ENCODE data around the gene RPL3. TPM values are rescaled to one million over a fixed set of nuclear protein-coding genes. Genes with fewer than 3 reads are reported as not detected.
A peak's percentile ranks its signal among the peaks of the same experiment; 100 is the strongest.
"Not testable (repeated sequence)": the region's sequence is repeated elsewhere in the genome, so short reads cannot be mapped to it uniquely, and the experiment has no call there.

The RPL3 gene
- total RNA-seq, 1 donor from 2014 or later, result 1,634 TPM

- H3K4me3 ChIP-seq (ENCODE audit: low read depth, low read length), result no peak overlapping the region
- TF ChIP-seq, protein P1, sequence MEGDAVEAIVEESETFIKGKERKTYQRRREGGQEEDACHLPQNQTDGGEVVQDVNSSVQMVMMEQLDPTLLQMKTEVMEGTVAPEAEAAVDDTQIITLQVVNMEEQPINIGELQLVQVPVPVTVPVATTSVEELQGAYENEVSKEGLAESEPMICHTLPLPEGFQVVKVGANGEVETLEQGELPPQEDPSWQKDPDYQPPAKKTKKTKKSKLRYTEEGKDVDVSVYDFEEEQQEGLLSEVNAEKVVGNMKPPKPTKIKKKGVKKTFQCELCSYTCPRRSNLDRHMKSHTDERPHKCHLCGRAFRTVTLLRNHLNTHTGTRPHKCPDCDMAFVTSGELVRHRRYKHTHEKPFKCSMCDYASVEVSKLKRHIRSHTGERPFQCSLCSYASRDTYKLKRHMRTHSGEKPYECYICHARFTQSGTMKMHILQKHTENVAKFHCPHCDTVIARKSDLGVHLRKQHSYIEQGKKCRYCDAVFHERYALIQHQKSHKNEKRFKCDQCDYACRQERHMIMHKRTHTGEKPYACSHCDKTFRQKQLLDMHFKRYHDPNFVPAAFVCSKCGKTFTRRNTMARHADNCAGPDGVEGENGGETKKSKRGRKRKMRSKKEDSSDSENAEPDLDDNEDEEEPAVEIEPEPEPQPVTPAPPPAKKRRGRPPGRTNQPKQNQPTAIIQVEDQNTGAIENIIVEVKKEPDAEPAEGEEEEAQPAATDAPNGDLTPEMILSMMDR (conservative IDR thresholded peaks at IDR 0.05; ENCODE audit: low read depth, low read length), result no peak
- DNase-seq (ENCODE audit: low read depth), result no peak
These were observed 8.8 kb upstream of the RPL3 start for GRCh38 chr22:39327995-39328754.

DNA sequence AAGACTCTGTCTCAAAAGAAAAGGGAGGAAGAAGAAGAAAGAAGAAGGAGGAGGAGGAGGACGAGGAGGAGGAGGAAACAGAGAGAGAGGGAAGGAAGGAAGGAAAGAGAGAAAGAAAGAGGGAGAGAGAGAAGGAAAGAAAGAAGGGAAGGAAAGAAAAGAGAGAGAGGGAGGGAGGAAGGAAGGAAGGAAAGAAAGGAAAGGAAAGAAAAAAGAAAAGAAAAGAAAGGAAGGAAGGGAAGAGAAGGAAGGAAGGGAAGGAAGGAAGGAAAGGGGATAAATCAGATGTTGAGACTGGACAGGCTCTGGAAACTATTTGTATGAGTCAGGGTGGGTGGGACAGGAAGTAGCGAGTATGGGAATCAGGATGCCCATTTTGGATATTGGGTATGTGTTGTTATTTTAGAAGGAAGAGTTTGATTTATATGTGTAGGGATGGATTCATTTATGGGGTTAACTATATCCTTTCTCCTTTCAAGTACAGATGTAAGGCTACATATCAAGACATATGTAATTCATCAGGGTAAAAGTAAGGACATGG is 6.0 kb upstream of the RPL3 start:
- DNase-seq (ENCODE audit: low read depth), result no peak
- TF ChIP-seq, protein P1 (conservative IDR thresholded peaks at IDR 0.05; ENCODE audit: low read depth, low read length), result no peak
- no peak overlapping the region for H3K4me3 ChIP-seq (ENCODE audit: low read depth, low read length)

- not testable (repeated sequence) for DNase-seq (ENCODE audit: low read depth)
- peak overlapping the region; percentile 96 for H3K4me3 ChIP-seq (ENCODE audit: low read depth, low read length)
These were observed 1.2 kb upstream of the RPL3 start for GRCh38 chr22:39320616-39321029.

- DNase-seq (ENCODE audit: low read depth), result no peak
- TF ChIP-seq, protein P1 (conservative IDR thresholded peaks at IDR 0.05; ENCODE audit: low read depth, low read length), result no peak
- H3K4me3 ChIP-seq (ENCODE audit: low read depth, low read length), result peak overlapping the region; percentile 96
These were observed 728 bp downstream of the RPL3 start for GRCh38 chr22:39318507-39319283.

GRCh38 chr22:39317775-39318506 is 1.5 kb downstream of the RPL3 start:
- peak overlapping the region; percentile 96 for H3K4me3 ChIP-seq (ENCODE audit: low read depth, low read length)
- TF ChIP-seq, protein P1 (conservative IDR thresholded peaks at IDR 0.05; ENCODE audit: low read depth, low read length), result no peak
- DNase-seq (ENCODE audit: low read depth), result no peak

- DNase-seq (ENCODE audit: low read depth), result no peak
- TF ChIP-seq, protein P1 (conservative IDR thresholded peaks at IDR 0.05; ENCODE audit: low read depth, low read length), result no peak
- H3K4me3 ChIP-seq (ENCODE audit: low read depth, low read length), result peak overlapping the region; percentile 96
These were observed 2.2 kb downstream of the RPL3 start for GRCh38 chr22:39317084-39317774.

Data from epithelial cell of proximal tubule (primary cell).